ENCODE measurements around the gene CMBL. TPM values are rescaled to one million over a fixed set of nuclear protein-coding genes. Genes with fewer than 3 reads are reported as not detected.
A peak's percentile ranks its signal among the peaks of the same experiment; 100 is the strongest.

CMBL gene
- total RNA-seq, 1 donor from 2014 or later: 11.3 TPM

DNA sequence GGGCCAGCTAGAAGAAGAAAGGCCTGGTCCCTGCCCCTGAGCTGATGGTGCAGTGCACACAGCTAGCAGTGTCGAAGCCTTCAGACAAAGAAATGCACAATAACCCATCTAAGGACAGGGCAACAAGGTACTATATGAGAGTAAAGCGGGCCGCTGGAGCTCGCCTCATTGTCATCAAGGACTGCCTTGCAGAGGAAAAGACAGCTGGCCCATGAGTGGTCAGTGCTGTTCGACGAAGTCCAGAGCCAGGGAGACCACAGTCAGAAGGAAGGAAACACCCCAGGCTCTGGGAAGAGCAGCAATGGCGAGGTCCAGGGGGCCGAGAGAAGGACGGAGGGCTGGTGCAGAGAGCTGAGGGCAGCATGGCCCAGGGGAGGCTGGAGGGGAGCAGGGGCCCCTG is 75.3 kb downstream of the CMBL start:
- Mint-ChIP-seq H3K4me1 (no peaks in the 10 kb centered on the region), H3K27me3 (ENCODE audit: insufficient read depth, low read depth) (peaks cover 3% of the 10 kb centered on the region), H3K9me3 (no peaks in the 10 kb centered on the region), H3K27ac (peak overlapping the region; percentile 84), H3K36me3 (peaks cover 20% of the 10 kb centered on the region), H3K4me3 (no peak overlapping the region)
- no peak overlapping the region for H3K4me3 ChIP-seq
- H3K4me2 ChIP-seq: no peak overlapping the region
- no peaks in the 10 kb centered on the region for H3K79me2 ChIP-seq (ENCODE audit: low read depth)
- no peak overlapping the region for H3K27ac ChIP-seq
- H3K9me3 ChIP-seq (ENCODE audit: low read depth): no peaks in the 10 kb centered on the region
- no peaks in the 10 kb centered on the region for H3F3A ChIP-seq (ENCODE audit: low read depth)
- DNase-seq (ENCODE audit: low spot score): no peak
- H3K4me1 ChIP-seq: no peaks in the 10 kb centered on the region
- no peak for TF ChIP-seq EZH2 (IDR thresholded peaks at IDR 0.05)
- no peak for TF ChIP-seq EZH2phosphoT487 (IDR thresholded peaks at IDR 0.05)
- no peak for TF ChIP-seq CTCF (IDR thresholded peaks at IDR 0.05)
- no peaks in the 10 kb centered on the region for H4K20me1 ChIP-seq (ENCODE audit: low read depth)
- no peaks in the 10 kb centered on the region for H3K27me3 ChIP-seq
- no peak overlapping the region for H2AFZ ChIP-seq (replicated peaks)
- H3K36me3 ChIP-seq: no peaks in the 10 kb centered on the region
- no peak overlapping the region for H3K9ac ChIP-seq

DNA sequence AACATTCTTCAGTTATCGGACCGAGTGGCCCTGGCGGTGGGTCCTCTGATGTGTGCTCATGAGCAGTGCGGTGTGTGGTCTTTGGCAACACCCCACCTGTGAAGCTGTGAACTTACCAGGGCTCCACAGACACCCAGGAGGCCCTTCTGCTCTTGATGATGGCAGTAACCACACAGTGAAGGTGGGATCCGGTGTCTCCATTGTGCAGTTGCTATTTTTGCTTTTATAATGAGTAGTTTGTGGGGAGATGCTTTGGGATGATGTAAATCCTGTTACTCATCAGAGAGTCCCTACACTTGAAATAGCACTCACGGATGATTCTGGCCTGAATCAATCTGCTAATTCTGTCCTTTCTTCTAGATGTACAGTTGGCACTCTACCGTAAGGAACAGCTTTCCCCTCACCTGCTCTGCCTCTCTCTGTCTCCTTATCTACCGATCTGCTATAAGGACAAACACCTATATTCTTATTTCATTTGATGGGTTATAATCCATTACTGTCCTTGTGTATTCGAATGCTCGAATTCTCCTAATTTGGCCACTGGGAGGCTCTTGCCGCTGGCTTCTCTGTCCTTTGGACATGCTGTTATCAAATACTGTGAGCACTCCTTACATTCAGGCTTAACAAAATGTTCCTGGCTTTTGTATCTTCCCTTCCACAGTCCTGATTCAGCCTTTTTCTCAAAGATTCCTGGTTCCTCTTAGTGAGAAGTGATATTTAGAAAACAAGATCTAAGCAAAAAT is 78.2 kb downstream of the CMBL start:
- Mint-ChIP-seq H3K36me3 (peaks cover 24% of the 10 kb centered on the region), H3K4me3 (no peak overlapping the region), H3K27ac (no peak overlapping the region), H3K9me3 (peaks cover 10% of the 10 kb centered on the region), H3K4me1 (no peaks in the 10 kb centered on the region), H3K27me3 (ENCODE audit: insufficient read depth, low read depth) (peaks cover 3% of the 10 kb centered on the region)
- H3K27ac ChIP-seq: no peak overlapping the region
- no peak overlapping the region for H2AFZ ChIP-seq (replicated peaks)
- H3K4me3 ChIP-seq: no peak overlapping the region
- H3K9ac ChIP-seq: no peak overlapping the region
- no peaks in the 10 kb centered on the region for H3K79me2 ChIP-seq (ENCODE audit: low read depth)
- no peaks in the 10 kb centered on the region for H3F3A ChIP-seq (ENCODE audit: low read depth)
- H3K4me1 ChIP-seq: no peaks in the 10 kb centered on the region
- no peaks in the 10 kb centered on the region for H3K9me3 ChIP-seq (ENCODE audit: low read depth)
- no peaks in the 10 kb centered on the region for H3K27me3 ChIP-seq
- H4K20me1 ChIP-seq (ENCODE audit: low read depth): no peaks in the 10 kb centered on the region
- TF ChIP-seq EZH2phosphoT487 (IDR thresholded peaks at IDR 0.05) (no peak), CTCF (IDR thresholded peaks at IDR 0.05) (peak; percentile 21)
- no peaks in the 10 kb centered on the region for H3K36me3 ChIP-seq
- no peak overlapping the region for H3K4me2 ChIP-seq
- no peak for DNase-seq (ENCODE audit: low spot score)

GRCh38 chr5:10228288-10228687 is 79.4 kb downstream of the CMBL start:
- no peak overlapping the region for H3K27ac Mint-ChIP-seq

More at GRCh38 chr5:10228288-10228687, 79.4 kb downstream of the CMBL start:
- H3K4me3 ChIP-seq: no peak overlapping the region
- Mint-ChIP-seq H3K27me3 (ENCODE audit: insufficient read depth, low read depth) (peaks cover 3% of the 10 kb centered on the region), H3K9me3 (peaks cover 15% of the 10 kb centered on the region), H3K4me1 (no peaks in the 10 kb centered on the region), H3K4me3 (no peak overlapping the region), H3K36me3 (peaks cover 31% of the 10 kb centered on the region)
- H3K27me3 ChIP-seq: no peaks in the 10 kb centered on the region
- DNase-seq (ENCODE audit: low spot score): no peak
- no peak overlapping the region for H3K27ac ChIP-seq
- TF ChIP-seq CTCF (IDR thresholded peaks at IDR 0.05): no peak
- no peak for TF ChIP-seq EZH2phosphoT487 (IDR thresholded peaks at IDR 0.05)
- no peak for TF ChIP-seq EZH2 (IDR thresholded peaks at IDR 0.05)
- H3K36me3 ChIP-seq: no peaks in the 10 kb centered on the region
- H2AFZ ChIP-seq (replicated peaks): no peak overlapping the region
- no peaks in the 10 kb centered on the region for H3K9me3 ChIP-seq (ENCODE audit: low read depth)
- H3K4me2 ChIP-seq: no peak overlapping the region
- H3K79me2 ChIP-seq (ENCODE audit: low read depth): no peaks in the 10 kb centered on the region
- no peak overlapping the region for H3K9ac ChIP-seq
- H3F3A ChIP-seq (ENCODE audit: low read depth): no peaks in the 10 kb centered on the region
- H3K4me1 ChIP-seq: no peaks in the 10 kb centered on the region
- H4K20me1 ChIP-seq (ENCODE audit: low read depth): no peaks in the 10 kb centered on the region

Small RNAs within 50 kb of the gene (small RNA-seq; reads per million reads assigned to genes)
- not detected for gene RF00019

Other genes with a start within 250 kb of the CMBL start
- 31.7 and 50.8 TPM in 2 replicates for gene ATPSCKMT, start 58.0 kb downstream of the CMBL start, total RNA-seq (ENCODE audit: low replicate concordance)
- gene CCT5, start 57.6 kb downstream of the CMBL start, total RNA-seq (ENCODE audit: low replicate concordance): 532 TPM in 2 replicates
- 90.2 and 151 TPM in 2 replicates for gene MARCHF6, start 45.8 kb upstream of the CMBL start, total RNA-seq (ENCODE audit: low replicate concordance)
- gene ROPN1L, start 134.0 kb upstream of the CMBL start, total RNA-seq (ENCODE audit: low replicate concordance): 0.22 TPM in 1 of 2 replicates, not detected in the other

Data from neural progenitor cell (in vitro differentiated cells).